Activated CD8-positive, alpha-beta memory T cell treated with anti-CD3 and anti-CD28 coated beads, Interleukin-2, amount 50 U/mL, for 1 hour (primary cell): ENCODE measurements around the gene BLTP2.
"Not testable (repeated sequence)": the region's sequence is repeated elsewhere in the genome, so short reads cannot be mapped to it uniquely, and the experiment has no call there.

Experiments
- DNase-seq: peaks from one replicate; pipeline ENCODE4 v3.0.0-alpha.2; 2020; ENCODE audit errors: extremely low read depth

The BLTP2 gene

DNA sequence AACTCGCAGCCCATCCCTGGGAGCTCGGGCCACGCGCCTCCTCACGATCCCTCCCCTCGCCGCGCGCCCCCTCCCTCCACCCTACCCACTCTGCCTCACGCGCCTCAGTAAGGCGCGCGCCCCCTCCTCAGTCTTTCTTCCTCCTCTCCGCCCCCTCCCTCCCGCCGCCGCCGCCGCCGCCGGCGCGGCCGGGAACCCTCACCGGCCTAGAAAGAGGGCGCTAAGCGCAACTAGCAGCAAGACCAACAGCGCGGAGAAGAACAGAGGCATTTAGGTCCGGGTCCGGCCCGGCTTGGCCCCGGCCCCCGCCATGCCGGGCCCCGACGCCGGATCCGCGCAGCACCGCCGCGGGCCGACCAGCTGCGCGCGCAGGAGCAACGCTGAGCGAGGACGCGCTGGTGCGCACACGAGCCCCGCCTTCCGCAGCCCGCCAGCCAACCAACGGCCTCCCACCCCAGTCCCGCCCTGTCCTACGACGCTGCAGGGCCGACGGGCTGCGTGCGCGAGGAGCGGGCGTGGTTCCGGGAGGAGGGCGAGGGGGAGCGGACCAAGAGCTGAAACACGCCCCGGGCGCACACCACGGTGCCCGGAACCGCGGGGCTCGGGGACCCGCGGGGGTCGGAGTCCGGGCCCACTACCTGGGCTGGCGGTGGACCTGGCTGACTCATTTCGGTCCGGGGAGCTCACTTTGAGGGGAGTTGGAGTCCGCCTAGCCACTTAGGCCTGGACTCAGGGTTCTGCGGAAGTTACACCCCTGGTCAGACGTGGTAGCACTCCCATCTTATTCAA lies at the start of gene BLTP2:
TSS of gene BLTP2 (minus strand) at position 372 of the 789 bp plus-strand sequence. CDS start at position 270, 102 bp downstream.
- peak; percentile 82 for DNase-seq

DNA sequence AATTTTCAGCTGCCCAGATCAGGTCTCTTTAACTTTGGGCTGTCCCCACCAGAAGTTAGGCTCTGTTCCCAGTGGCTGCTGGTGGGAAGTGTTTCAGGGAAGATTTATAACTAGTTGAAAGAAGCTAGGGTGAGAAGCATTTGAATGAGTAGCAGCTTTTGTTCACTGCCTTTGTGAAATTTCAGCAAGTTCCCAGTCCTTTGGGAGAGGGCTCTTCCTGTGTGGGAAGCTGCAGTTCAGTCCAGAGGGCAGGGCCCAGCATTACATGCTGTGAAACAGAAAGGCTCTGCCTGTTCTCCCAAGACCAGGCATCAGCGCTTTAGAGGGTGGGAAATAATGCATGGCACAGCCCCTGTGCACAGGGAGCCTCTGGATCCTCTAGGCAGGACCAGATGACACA lies 48.9 kb upstream of the BLTP2 start:
- no peak for DNase-seq

DNA sequence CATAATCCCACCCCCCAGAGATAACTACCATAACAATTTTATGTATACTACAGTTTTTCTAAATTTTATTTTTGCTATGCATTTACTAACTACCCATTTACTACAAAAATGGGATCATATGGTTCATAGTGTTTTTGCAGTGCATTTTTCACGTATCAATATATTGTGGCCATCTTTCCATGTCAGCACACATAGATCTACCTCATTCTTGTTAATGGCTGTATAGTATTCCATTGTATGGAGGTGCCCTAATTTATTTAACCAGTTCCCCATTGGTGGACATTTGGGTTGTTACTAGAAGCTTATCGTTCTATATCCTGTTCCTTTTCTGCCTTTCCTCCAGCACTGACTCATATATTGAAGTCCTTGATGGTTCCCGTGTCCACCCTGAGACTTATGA lies 44.1 kb upstream of the BLTP2 start:
- no peak for DNase-seq

DNA sequence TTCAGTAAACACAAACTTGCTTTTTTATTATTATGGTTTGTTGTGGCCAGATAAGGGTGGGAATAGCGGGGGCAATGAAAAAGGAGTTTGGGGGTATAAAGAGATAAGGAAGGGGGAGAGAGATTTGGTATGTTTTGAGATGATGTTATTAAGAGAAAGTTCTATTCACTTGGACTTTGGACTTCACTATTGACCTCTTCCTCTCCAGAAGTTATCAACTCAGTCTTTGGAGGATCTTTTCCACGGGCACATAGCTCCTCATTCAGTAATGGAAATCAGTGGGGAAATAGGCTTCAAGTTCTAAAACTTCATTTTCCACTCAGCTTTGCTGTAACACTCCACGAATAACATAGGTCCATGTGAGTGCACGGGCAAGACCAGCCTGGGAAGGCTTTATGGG lies 43.5 kb upstream of the BLTP2 start:
- no peak for DNase-seq

DNA sequence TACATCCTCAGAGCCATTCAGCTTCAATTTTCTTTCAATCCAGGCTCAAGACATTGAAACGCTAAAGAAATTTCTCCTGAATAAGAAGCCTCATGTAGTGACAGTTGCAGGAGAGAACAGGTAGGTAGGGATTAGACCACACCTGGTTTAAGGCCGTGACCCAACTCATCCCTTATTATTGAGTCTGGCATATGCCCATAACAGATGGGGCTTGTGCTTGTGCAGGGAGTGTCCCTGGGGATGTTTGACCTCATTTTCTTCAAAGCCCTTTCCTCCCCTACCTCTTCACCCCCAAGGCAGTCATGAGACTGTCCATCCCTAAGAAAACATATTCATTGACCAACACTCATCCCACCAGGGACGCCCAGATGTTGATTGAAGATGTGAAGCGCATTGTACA lies 41.3 kb upstream of the BLTP2 start:
- DNase-seq, result no peak

DNA sequence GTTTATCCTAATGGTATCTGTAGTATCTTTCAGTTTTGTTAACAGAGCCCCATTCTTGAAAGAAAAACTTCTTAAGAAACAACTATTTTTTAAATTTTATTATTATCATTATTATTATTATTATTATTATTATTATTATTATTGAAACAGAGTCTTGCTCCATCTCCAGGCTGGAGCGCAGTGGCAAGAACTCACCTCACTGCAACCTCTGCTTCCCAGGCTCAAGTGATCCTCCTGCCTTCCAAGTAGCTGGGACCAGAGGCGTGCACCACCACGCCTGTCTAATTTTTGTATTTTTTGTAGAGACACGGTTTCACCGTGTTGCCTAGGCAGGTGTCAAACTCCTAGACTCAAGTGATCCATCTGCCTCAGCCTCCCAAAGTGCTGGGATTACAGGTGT lies 40.4 kb upstream of the BLTP2 start:
- DNase-seq, result no peak

DNA sequence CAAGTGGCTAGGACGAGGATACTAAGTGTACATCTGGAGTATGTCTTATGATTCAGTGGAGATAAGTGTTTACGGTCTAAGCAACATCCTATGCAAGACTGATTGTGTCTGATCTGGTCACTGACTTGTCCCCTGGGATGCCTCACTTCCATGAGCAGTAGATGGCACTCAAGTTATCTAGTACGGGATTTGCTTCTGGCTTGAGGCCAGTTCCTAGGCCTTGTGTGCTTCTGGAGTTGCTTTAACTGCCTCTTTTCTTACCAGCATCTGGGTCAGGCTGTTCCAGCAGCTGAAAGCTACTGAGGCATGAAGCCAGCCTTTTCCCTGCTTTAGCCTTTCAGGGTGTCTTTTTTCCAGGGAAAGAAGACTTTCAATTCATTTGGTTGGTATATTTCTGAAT lies 40.0 kb upstream of the BLTP2 start:
- DNase-seq, result no peak

DNA sequence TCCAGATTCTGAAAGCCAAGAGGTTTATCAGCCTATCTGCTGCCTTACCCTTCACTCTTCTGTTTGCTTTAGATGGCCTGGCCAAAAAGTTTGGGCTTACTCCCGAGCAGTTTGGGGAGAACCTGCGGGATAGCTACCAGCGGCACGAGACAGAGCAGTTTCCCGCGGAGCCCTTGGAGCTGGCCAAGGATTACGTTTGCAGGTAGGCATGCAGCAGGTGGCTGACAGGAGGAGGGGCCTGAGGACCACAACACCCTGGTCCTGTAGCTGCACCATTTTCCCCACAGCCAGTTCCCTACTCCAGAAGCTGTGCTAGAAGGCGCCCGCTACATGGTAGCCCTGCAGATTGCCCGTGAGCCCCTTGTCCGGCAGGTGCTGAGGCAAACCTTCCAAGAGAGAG lies 37.7 kb upstream of the BLTP2 start:
- no peak for DNase-seq

DNA sequence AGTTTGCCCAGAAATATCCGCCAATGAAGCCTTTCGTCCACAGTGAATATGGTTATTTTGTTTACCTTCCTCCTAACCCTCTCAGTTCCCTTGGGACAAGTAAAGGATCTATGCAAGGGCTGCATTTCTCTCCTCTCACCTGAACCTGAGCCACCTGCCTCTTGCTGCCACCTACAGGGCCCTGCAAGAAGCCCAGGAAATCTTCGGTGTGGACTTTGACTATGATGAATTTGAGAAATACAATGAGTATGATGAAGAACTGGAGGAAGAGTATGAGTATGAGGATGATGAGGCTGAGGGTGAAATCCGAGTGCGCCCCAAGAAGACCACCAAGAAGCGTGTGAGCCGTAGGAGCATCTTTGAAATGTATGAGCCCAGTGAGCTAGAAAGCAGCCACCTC lies 31.0 kb upstream of the BLTP2 start:
- no peak for DNase-seq

DNA sequence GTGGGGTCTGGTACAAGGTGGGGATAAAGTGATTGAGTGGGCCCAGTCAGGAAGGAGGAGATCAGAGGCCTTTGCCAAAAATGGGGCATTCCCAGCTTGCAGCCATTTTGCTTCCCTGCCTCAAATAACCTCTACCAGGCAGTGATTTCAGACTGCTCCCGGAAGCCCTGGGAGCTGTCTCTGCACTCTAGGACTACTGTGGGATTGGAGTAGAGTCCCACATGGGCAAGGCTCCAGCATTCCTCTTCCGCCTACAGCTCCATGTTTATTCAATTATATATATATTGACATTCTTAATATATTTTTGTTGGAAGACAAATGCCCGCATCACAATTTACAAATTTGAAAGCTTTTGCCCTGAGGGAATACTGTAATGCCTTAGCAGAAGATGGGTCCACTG lies 30.5 kb upstream of the BLTP2 start:
- no peak for DNase-seq

DNA sequence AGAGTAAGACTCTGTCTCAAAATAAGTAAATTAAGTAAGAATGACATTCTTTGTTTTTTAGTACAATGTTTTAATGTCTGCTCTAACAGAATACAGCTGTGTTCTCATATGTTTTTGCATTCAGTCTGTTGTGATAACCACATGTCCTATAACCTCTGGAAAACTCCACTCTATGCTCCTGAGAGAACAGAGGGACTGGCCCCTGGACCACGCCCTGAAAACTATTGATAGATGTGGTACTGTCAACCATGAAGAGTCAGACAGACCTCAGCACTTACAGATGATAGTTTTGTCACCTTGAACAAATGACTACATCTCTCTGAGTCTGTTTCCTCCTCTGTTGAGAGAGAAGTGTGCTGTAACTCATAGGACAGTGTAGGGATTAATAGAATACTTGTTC lies 25.0 kb upstream of the BLTP2 start:
- DNase-seq, result no peak

DNA sequence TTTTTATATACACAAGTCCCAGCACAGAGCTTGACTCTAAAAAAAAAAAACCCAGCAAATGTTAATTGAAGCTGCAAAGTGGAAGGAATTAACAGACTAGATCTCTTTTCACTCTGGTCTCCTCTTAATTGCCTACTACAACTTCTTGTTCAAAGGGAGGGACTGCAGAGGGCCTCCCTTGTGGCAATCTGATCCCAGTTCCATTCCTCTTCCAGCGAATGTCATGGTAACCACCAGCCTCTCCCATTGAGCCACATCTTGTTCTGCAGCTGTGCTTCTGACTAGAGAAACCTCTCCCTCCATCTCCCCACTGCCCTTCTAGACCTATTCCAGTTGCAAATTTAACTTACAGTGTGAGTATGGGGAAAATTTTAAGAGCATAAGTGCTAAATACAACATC lies 22.9 kb upstream of the BLTP2 start:
- DNase-seq, result no peak

DNA sequence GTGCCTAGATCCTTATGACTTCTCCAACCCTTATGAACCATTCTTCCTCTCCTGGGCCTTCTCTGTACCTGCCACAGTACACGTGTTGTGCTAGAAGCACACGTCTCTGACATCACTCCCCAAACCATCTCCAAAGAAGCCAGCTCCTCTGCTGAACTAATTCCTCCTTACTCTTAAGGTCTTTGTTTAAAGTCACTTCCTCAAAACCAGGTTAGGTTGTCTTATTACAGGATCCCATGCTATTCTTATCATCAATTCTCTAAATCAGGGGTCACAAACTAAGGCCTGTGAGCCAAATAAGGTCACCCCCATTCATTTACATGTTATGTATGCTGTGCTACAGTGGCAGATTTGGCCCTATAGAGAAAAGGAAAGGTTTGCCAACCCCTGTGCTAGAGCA lies 21.0 kb upstream of the BLTP2 start:
- DNase-seq, result no peak

DNA sequence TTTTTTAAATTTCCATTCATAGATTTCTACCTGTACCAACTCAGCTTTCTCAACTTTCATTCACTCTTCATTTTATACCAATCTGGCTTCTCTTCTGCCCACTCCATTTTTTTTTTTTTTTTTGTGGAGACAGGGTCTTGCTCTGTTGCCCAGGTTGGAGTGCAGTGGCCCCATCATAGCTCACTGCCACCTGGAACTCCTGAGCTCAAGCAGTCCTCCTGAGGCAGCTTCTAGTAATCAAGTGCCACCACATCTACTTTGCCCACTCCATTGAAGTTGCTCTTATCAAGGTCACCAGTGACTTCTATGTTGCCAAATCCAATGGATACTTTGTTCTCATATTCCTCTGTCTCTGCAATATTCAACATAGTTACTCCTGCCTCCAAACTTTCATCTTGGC lies 18.8 kb upstream of the BLTP2 start:
- no peak for DNase-seq

DNA sequence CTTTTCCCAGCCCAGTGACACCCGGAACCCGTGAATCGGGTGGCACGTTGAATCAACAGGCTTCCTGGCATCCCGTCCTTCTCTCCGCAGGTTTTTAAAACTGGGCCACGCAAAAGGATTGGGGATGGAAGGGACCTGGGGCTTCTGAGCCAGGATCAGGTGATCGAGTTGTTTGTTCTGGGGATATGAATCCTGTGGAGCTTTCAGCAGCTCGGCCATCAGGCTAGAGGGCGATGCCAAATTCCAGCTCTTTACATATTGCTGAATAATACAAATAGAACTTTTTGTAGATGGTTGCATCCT lies 17.5 kb upstream of the BLTP2 start:
- DNase-seq, result no peak

DNA sequence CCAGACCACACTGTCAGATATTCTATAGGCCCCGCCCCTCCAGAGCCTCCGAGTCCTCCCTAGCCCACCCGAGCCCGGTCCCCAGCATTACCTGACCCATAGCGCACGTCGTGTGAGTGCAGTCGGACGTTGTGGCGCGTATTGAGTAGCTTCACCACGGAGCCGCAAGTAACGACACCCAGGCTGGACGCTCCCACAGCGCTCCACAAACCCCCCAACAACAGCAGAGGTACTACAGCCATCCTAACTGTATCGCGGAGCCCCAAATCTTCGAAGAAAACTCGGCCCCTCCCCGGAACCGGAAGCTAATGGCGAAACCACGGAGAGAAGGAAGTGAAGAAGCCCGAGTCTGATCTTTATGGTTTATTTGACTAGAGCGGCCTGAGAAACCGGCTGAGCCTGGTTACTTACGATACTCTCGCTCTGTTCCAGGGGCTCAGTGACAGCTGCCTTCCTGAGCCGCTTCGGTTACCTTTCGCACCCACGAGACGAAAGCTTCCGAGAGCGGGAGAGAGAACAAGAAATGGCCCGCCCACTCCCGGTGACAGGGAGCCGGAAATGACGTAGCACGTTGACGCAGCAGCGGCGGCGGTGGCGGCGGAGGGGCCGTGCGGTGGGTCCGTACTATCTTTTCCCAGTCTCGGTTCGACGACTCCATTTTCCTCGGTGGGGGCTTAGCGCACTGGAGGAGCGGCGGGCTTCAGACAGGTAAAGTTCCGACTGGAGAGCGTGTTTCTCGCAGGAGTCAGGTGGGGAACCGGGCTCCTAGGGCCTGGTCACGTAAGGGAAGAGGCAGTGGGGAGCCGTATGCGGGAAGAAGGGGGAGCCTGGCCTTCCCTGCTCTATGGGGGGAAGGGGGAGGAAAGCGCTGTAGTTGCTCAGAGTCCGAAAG lies 16.9 kb upstream of the BLTP2 start, which contains the start of the genes SDF2 and SUPT6H:
TSS of gene SDF2 (minus strand) at position 272 of the 892 bp plus-strand sequence. CDS start at position 242, 30 bp downstream.
TSS of gene SUPT6H (plus strand) at position 571 of the 892 bp plus-strand sequence. CDS start 11,197 bp downstream, outside the sequence.
- DNase-seq, result peak; percentile 82

DNA sequence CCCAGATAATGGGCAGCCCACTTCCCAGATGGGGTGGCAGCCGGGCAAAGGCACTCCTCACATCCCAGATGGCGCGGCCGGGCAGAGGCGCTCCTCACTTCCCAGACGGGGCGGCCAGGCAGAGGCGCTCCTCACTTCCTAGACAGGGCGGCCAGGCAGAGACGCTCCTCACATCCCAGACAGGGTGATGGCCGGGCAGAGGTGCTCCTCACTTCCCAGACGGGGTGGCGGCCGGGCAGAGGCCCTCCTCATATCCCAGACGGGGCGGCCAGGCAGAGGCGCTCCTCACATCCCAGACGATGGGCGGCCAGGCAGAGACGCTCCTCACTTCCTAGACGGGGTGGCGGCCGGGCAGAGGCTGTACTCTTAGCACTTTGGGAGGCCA lies 14.5 kb upstream of the BLTP2 start:
- not testable (repeated sequence) for DNase-seq

DNA sequence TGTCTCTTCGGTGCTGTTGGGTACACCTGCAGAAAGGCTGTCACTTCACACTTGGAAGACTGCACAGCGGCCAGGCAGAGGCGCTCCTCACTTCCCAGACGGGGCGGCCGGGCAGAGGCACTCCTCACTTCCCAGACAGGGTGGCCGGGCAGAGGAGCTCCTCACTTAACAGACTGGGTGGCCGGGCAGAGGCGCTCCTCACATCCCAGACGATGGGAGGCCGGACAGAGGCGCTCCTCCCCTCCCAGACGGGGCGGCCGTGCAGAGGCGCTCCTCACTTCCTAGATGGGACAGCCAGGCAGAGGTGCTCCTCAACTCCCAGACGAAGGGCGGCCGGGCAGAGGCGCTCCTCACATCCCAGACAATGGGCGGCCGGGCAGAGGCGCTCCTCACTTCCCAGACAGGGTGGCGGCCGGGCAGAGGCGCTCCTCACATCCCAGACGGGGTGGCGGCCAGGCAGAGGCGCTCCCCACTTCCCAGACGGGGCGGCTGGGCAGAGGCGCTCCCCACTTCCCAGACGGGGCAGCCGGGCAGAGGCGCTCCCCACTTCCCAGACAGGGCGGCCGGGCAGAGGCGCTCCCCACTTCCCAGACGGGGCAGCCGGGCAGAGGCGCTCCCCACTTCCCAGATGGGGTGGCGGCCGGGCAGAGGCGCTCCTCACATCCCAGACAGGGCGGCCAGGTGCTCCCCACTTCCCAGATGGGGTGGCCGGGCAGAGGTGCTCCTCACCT lies 14.0 kb upstream of the BLTP2 start:
- DNase-seq, result not testable (repeated sequence)

DNA sequence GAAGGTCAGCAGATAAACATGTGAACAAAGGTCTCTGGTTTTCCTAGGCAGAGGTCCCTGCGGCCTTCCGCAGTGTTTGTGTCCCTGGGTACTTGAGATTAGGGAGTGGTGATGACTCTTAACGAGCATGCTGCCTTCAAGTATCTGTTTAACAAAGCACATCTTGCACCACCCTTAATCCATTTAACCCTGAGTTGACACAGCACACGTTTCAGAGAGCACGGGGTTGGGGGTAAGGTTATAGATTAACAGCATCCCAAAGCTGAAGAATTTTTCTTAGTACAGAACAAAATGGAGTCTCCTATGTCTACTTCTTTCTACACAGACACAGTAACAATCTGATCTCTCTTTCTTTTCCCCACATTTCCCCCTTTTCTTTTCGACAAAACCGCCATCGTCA lies 13.4 kb upstream of the BLTP2 start:
- DNase-seq, result not testable (repeated sequence)

DNA sequence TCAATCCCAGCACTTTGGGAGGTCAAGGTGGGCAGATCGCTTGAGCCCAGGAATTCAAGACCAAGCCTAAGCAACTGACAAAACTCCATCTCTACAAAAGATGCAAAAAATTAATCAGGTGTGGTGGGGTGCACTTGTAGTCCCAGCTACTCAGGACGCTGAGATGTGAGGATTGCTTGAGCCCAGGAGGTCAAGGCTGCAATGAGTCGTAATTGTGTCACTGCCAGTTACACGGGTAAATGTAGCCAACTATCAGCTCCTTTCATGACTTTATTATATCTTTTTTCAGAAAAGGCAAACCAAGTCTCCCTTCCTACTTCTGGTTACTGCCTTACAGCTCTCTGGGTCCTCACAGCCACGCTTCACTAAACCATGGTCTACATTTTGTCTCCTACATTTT lies 12.8 kb upstream of the BLTP2 start:
- no peak for DNase-seq

DNA sequence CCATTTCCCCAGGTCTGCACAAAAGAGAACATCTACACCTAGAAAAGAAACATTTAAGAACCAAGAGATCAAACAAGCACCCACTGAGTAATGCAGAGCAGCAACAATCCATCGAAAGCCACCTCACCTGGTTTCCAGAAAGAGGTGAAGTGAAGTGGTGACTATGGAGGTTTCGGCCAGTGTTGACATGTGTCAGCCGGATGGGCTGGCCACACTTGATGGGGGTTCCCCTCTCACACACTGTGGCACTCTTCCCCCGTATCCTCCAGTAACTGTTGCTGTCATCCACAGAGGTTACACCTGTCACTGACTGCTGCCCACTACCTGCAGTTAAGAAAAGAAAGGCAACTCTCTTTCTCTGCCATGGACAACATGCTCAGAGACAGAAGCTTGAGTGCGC lies 10.2 kb upstream of the BLTP2 start:
- DNase-seq, result no peak

DNA sequence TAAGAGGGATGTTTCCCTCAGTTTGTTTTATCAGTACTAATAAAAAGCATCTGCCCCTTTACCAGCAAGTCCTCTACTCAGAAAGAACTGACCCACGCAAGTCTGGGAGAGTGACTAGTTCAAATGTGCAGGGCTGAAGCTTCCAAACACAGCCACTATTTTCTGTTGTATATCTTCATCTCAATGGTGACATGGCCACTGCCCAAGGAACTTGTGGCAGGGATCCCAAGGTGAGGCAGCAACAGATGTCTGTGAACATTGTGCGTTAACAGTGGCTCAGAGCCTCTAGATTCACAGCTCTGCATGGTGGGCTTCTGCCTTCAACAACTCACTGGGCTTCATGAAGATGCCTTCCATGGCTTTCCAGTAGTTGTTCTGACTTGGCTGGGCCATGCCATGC lies 3.7 kb upstream of the BLTP2 start:
- no peak for DNase-seq
